ENCODE data around the gene UTS2B. TPM values are rescaled to one million over a fixed set of nuclear protein-coding genes. Genes with fewer than 3 reads are reported as not detected.

The UTS2B gene
- total and polyA plus RNA-seq, 4 donors, result 0.15 to 2.8 (median 0.60) TPM

DNA sequence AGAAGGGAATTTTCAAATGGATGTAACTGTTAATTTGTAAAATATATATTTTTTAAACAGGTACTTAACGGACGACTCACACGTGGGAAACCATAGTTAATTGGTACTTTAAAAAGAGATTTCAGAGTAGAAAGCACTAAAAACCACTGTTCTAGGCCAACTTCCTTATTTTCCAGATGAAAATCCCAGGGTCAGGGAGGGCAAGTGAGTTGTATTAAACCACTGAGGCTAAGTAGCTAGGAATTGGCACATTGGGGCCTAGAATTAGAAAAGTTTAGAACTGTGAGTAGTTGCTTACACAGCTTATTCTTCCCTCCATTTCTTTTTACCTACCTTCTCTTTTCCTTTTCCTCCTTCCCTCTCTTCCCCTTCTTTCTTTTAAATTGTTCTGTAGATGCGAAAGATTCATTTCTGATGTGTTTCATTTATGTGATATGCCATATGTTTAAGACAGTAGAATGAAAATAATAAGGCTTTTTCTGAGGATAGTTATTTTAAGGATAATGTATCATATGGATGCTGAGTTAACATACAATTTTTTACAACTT lies 4.1 kb upstream of the UTS2B start:
- no peak for DNase-seq
- WGBS, 2 donors, result 91 to 93% methylated on average over 4 of the region's 4 CpGs
- H3K9me3 ChIP-seq (ENCODE audit: control insufficient read depth, low read length), result no peaks in the 10 kb centered on the region
- H3K27me3 ChIP-seq (ENCODE audit: control insufficient read depth in 1 of 2, insufficient read depth in 2 of 2, low read length in 1 of 2), result no peaks in the 10 kb centered on the region
- H3K27ac ChIP-seq (ENCODE audit: low read depth in 1 of 2, low read length in 2 of 2), result no peak overlapping the region
- no peaks in the 10 kb centered on the region for H3K36me3 ChIP-seq (ENCODE audit: control insufficient read depth in 1 of 2, insufficient read depth in 2 of 2, low read length in 1 of 2)
- H3K4me1 ChIP-seq (ENCODE audit: control insufficient read depth in 1 of 2, insufficient read depth in 2 of 2, low read length in 2 of 2), result peaks cover 3 to 10% of the 10 kb centered on the region in 2 donors
- H3K4me3 ChIP-seq (ENCODE audit: low read length in 2 of 2), result no peak overlapping the region
- ATAC-seq (ENCODE audit: low FRiP score), result no peak
- intact Hi-C loops (cut with DNase I), result no loop called here

DNA sequence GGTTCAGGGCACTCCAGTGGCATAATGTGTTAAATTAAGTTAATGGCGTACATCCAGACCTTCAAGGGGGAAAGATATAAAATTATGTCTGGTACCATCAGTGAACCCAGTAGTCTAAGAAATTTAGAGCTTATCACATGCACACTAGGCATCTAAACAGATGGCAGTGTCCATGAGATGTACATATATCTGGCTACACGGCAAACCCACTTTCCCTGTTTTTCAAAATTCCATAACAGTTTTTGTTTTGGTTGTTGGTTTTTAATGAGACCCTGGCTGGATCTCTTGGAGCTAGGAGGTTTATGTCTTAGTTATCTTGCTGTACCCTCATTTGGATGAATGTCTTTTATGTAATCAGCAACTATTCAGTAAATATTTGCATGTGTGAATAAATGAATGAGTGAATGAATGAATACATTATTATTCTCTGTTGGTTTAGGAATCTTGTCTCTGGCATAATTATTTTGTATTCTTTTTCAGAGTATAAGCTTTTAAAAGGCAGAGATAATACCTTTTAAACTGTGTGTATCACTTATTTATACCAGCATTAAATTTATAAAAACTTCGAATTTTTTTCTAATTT lies 3.1 kb upstream of the UTS2B start:
- intact Hi-C loops (cut with DNase I), result no loop called here
- DNase-seq (no peak), ATAC-seq (ENCODE audit: low FRiP score) (no peak)
- no peak overlapping the region for H3K27ac ChIP-seq (ENCODE audit: low read depth in 1 of 2, low read length in 2 of 2)
- WGBS, 2 donors, result 83 to 85% methylated on average over 3 of the region's 3 CpGs
- H3K9me3 ChIP-seq (ENCODE audit: control insufficient read depth, low read length), result no peaks in the 10 kb centered on the region
- H3K4me3 ChIP-seq (ENCODE audit: low read length in 2 of 2), result no peak overlapping the region
- H3K27me3 ChIP-seq (ENCODE audit: control insufficient read depth in 1 of 2, insufficient read depth in 2 of 2, low read length in 1 of 2), result no peaks in the 10 kb centered on the region
- peaks cover 3 to 9% of the 10 kb centered on the region in 2 donors for H3K4me1 ChIP-seq (ENCODE audit: control insufficient read depth in 1 of 2, insufficient read depth in 2 of 2, low read length in 2 of 2)
- no peaks in the 10 kb centered on the region for H3K36me3 ChIP-seq (ENCODE audit: control insufficient read depth in 1 of 2, insufficient read depth in 2 of 2, low read length in 1 of 2)

DNA sequence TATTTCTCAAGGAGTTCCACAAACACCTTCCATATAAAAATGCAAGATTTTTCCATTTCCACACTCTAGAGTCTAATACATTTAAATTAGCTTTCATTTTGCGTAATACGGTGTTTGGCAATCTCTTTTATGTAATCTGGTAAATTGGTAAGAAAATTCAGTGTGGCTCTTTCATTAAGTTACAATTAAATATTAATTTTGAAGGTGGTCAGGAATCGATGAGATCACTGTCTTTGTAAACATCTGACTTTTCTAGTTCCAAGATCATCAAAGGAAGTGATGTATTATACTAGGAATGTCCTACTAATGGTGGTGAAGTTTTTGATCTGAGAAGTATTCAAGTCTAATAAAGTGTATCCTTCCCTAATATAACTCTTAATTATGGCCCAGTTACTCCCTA lies 1.1 kb upstream of the UTS2B start:
- Histone ChIP-seq H3K27me3 (ENCODE audit: control insufficient read depth in 1 of 2, insufficient read depth in 2 of 2, low read length in 1 of 2) (no peaks in the 10 kb centered on the region), H3K9me3 (ENCODE audit: control insufficient read depth, low read length) (no peaks in the 10 kb centered on the region), H3K4me1 (ENCODE audit: control insufficient read depth in 1 of 2, insufficient read depth in 2 of 2, low read length in 2 of 2) (peaks cover 3 to 9% of the 10 kb centered on the region in 2 donors), H3K27ac (ENCODE audit: low read depth in 1 of 2, low read length in 2 of 2) (peak overlapping the region in 1 of 2 donors; percentile 58), H3K36me3 (ENCODE audit: control insufficient read depth in 1 of 2, insufficient read depth in 2 of 2, low read length in 1 of 2) (no peaks in the 10 kb centered on the region), H3K4me3 (ENCODE audit: low read length in 2 of 2) (peak overlapping the region in 1 of 2 donors; percentile 64)
- no peak for DNase-seq
- no peak for ATAC-seq (ENCODE audit: low FRiP score)
- intact Hi-C loops (cut with DNase I), result no loop called here
- WGBS, 2 donors, result 52 to 56% methylated on average over 3 of the region's 3 CpGs

DNA sequence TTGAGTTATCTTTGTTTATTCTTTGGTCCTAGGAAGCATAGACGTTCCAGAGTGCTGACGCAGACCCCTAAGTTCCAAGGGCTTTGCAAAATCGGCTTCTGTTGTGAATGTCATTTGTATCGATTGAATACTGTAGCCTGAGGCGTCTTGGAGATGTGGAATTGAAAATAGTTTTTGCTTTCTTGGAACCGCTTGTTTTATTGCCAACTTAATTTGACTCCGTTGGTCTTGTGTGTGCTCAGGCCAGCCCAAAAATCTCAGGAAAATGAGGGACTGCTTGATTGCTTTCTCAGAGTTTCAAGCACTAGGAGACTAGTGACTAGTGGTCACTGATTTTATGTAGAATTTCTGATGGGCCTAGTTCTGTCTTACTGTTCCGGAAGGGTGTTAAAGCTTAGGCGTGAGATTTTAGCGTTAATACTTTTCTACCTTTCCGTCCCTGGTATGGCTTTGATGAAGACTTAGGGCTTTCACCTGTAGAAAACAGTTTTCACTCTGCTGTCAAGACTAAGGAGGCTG lies 263 bp upstream of the UTS2B start:
- H3K9me3 ChIP-seq (ENCODE audit: control insufficient read depth, low read length), result no peaks in the 10 kb centered on the region
- peak overlapping the region; percentile 64 to 93 for H3K4me3 ChIP-seq (ENCODE audit: low read length in 2 of 2)
- no peak for ATAC-seq (ENCODE audit: low FRiP score)
- no peak for DNase-seq
- peak overlapping the region; percentile 58 to 90 for H3K27ac ChIP-seq (ENCODE audit: low read depth in 1 of 2, low read length in 2 of 2)
- intact Hi-C loops (cut with DNase I), result no loop called here
- 9 to 10% methylated on average over 11 of the region's 11 CpGs for WGBS, 2 donors
- H3K36me3 ChIP-seq (ENCODE audit: control insufficient read depth in 1 of 2, insufficient read depth in 2 of 2, low read length in 1 of 2), result no peaks in the 10 kb centered on the region
- H3K4me1 ChIP-seq (ENCODE audit: control insufficient read depth in 1 of 2, insufficient read depth in 2 of 2, low read length in 2 of 2), result peaks cover 3 to 7% of the 10 kb centered on the region in 2 donors
- no peaks in the 10 kb centered on the region for H3K27me3 ChIP-seq (ENCODE audit: control insufficient read depth in 1 of 2, insufficient read depth in 2 of 2, low read length in 1 of 2)

DNA sequence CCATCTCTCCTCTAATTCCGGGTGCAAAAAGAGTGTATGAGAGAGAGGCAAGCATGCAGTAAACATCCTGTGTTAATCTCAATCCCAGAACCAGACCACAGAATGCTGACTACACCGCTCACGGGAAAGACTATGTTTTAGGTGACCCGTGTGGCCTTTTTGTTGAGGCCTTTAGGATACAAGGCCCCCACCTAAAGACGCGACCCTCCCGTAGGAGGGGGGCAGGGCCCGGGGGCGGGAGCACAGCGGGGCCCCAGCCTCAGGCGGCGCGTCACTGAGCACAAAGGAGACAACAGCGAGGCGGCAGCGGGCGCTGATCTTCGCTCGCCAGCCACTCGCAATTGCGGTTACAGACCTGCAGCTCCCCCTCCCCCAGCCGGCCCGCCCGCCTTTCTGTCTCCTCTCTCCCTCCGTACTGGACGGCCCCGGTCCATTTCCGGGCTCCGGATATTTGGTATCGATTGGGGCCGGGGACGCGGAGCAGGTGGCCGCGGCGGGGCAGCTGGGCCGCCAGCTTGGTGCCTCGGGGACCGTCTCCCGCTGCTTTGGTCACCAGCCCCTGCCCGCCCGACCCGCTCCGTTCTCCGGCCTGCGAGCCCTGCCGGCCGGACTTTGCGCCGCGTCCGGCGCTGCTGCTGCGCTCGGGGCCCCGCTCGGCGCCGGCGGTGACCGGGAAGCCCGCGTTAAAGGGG lies 1.2 kb downstream of the UTS2B start, which contains the start of gene CCDC50:
CCDC50 (plus strand) TSS at position 433 of the 692 bp plus-strand sequence. CDS start 281 bp downstream, outside the sequence.
- H3K4me3 ChIP-seq (ENCODE audit: low read length in 2 of 2), result peak within 1 kb of the TSS; percentile 64 to 93
- H3K4me1 ChIP-seq (ENCODE audit: control insufficient read depth in 1 of 2, insufficient read depth in 2 of 2, low read length in 2 of 2), result peaks cover 1 to 5% of the 10 kb centered on the region in 2 donors
- intact Hi-C loops (cut with DNase I), result loop anchor here (5.0 kb wide), 2 partner anchors 38 to 48 kb away; no protein-coding TSS in a partner anchor
- H3K27ac ChIP-seq (ENCODE audit: low read depth in 1 of 2, low read length in 2 of 2), result peak within 1 kb of the TSS; percentile 58 to 90
- DNase-seq, result peak; percentile 89 to 94
- no peaks in the 10 kb centered on the region for H3K36me3 ChIP-seq (ENCODE audit: control insufficient read depth in 1 of 2, insufficient read depth in 2 of 2, low read length in 1 of 2)
- 0% methylated on average over 53 to 63 of the region's 63 CpGs for WGBS, 2 donors
- H3K9me3 ChIP-seq (ENCODE audit: control insufficient read depth, low read length), result no peaks in the 10 kb centered on the region
- ATAC-seq (ENCODE audit: low FRiP score), result peak; percentile 88
- no peaks in the 10 kb centered on the region for H3K27me3 ChIP-seq (ENCODE audit: control insufficient read depth in 1 of 2, insufficient read depth in 2 of 2, low read length in 1 of 2)

DNA sequence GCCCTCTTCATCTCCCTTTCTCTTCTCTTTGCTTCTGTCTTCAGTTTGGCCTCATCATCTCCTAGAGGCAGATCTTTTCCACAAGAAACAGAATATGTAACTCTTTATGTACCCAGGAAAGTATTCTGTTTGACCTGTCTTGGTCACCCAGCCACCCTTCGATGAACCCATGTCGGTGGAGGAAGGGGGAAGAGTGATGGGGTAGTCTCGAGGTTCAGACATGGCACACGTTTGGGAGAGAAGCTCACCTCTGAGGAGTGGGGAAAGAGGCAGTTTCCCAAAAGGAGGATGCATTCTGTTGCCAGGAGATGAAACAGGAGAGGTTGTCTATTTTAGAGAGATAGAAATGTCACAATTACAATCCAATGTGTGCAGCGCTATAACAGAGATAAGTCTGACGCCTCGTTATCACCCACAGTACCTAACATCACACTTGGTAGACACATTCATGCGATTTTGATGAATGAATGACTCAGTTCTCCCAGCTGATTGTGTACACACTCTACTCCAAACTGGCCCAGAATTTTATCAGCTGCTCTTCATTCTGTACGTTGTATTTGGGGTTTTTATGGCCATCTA lies 1.9 kb downstream of the UTS2B start:
- H3K4me3 ChIP-seq (ENCODE audit: low read length in 2 of 2), result peak overlapping the region; percentile 64 to 93
- H3K4me1 ChIP-seq (ENCODE audit: control insufficient read depth in 1 of 2, insufficient read depth in 2 of 2, low read length in 2 of 2), result peaks cover 1 to 5% of the 10 kb centered on the region in 2 donors
- no peaks in the 10 kb centered on the region for H3K27me3 ChIP-seq (ENCODE audit: control insufficient read depth in 1 of 2, insufficient read depth in 2 of 2, low read length in 1 of 2)
- no peaks in the 10 kb centered on the region for H3K9me3 ChIP-seq (ENCODE audit: control insufficient read depth, low read length)
- DNase-seq (no peak), ATAC-seq (ENCODE audit: low FRiP score) (no peak)
- no peaks in the 10 kb centered on the region for H3K36me3 ChIP-seq (ENCODE audit: control insufficient read depth in 1 of 2, insufficient read depth in 2 of 2, low read length in 1 of 2)
- 42 to 44% methylated on average over 9 of the region's 9 CpGs for WGBS, 2 donors
- H3K27ac ChIP-seq (ENCODE audit: low read depth in 1 of 2, low read length in 2 of 2), result peak overlapping the region; percentile 14 to 90
- intact Hi-C loops (cut with DNase I), result loop anchor here (5.0 kb wide), 2 partner anchors 39 to 49 kb away; no protein-coding TSS in a partner anchor

DNA sequence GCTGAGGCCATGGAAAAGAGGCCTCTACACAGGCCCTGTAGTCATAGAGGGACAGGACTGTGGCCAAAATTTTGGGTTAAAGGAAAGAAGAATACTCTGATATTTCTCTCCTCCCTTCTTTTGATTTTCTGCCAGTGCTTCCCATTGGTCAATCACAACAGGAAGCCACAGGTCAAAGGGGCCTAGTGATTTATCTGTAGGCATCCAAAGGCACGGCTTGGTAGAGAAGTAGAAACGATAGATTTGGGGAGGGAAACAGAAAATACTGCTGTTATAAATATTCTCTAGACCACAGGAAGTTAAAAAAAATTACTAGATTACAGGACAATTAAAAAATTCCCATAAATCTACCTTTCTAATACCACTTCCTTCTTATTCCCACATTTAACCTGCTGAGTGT lies 2.8 kb downstream of the UTS2B start:
- no peaks in the 10 kb centered on the region for H3K9me3 ChIP-seq (ENCODE audit: control insufficient read depth, low read length)
- intact Hi-C loops (cut with DNase I), result loop anchor here (5.0 kb wide), 2 partner anchors 40 to 50 kb away; no protein-coding TSS in a partner anchor
- ATAC-seq (ENCODE audit: low FRiP score), result no peak
- no peak for DNase-seq
- no peak overlapping the region for H3K27ac ChIP-seq (ENCODE audit: low read depth in 1 of 2, low read length in 2 of 2)
- WGBS, 2 donors, result 70 to 71% methylated on average over 2 of the region's 2 CpGs
- H3K4me3 ChIP-seq (ENCODE audit: low read length in 2 of 2), result no peak overlapping the region
- no peaks in the 10 kb centered on the region for H3K36me3 ChIP-seq (ENCODE audit: control insufficient read depth in 1 of 2, insufficient read depth in 2 of 2, low read length in 1 of 2)
- peaks cover 1 to 2% of the 10 kb centered on the region in 2 donors for H3K4me1 ChIP-seq (ENCODE audit: control insufficient read depth in 1 of 2, insufficient read depth in 2 of 2, low read length in 2 of 2)
- no peaks in the 10 kb centered on the region for H3K27me3 ChIP-seq (ENCODE audit: control insufficient read depth in 1 of 2, insufficient read depth in 2 of 2, low read length in 1 of 2)

DNA sequence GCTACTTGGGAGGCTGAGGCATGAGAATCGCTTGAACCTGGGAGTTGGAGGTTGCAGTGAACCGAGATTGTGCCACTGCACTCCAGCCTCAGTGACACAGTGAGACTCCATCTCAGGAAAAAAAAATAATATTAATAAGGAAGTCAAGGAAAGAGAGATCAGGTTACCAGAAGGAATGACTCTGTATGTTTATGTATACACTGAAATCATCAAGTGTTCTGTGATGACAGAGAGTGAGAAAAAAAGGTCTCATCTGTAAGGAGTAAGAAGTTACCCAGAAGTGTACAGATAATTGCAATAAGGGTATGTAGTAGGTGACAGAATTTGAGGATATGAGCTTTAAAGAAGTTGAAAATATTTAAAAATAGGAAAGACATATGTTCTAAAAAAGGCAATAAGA lies 5.4 kb downstream of the UTS2B start:
- no peaks in the 10 kb centered on the region for H3K9me3 ChIP-seq (ENCODE audit: control insufficient read depth, low read length)
- DNase-seq (no peak), ATAC-seq (ENCODE audit: low FRiP score) (no peak)
- WGBS, 2 donors, result 94 to 95% methylated on average over 2 of the region's 2 CpGs
- H3K27me3 ChIP-seq (ENCODE audit: control insufficient read depth in 1 of 2, insufficient read depth in 2 of 2, low read length in 1 of 2), result no peaks in the 10 kb centered on the region
- H3K4me1 ChIP-seq (ENCODE audit: control insufficient read depth in 1 of 2, insufficient read depth in 2 of 2, low read length in 2 of 2), result peaks cover 0 to 2% of the 10 kb centered on the region in 2 donors
- no peak overlapping the region for H3K27ac ChIP-seq (ENCODE audit: low read depth in 1 of 2, low read length in 2 of 2)
- H3K4me3 ChIP-seq (ENCODE audit: low read length in 2 of 2), result no peak overlapping the region
- intact Hi-C loops (cut with DNase I), result loop anchor here (5.0 kb wide), 2 partner anchors 42 to 52 kb away; no protein-coding TSS in a partner anchor
- no peaks in the 10 kb centered on the region for H3K36me3 ChIP-seq (ENCODE audit: control insufficient read depth in 1 of 2, insufficient read depth in 2 of 2, low read length in 1 of 2)
